ENCODE data around the gene CAB39L. TPM values are rescaled to one million over a fixed set of nuclear protein-coding genes. Genes with fewer than 3 reads are reported as not detected.

Gene CAB39L
- polyA plus RNA-seq, 2 of the 4 experiments (the other 2 are of a cell fraction), result 2.3 to 5.2 TPM

DNA sequence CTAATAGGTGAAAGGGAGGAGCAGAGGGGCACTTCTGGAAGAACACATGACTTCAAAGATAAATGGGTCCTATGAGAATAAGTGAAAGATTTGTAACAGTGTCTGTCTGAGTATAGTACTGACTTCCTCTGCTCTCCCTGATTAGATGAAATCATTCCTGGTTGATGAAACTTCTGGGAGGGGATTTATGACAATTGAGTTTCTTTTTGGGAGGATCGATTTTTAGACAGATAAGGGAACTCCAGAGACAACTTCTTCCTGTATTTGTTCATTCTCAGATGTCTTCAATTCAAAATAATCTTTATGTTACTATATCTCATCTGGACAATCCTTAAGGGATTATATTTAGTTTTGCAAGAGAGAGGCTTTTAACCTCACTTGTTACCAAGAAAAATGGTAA is 20.2 kb upstream of the CAB39L start:
- 66% methylated on average over 1 of the region's 1 CpG for WGBS (ENCODE audit: missing lambda C conversion rate)

DNA sequence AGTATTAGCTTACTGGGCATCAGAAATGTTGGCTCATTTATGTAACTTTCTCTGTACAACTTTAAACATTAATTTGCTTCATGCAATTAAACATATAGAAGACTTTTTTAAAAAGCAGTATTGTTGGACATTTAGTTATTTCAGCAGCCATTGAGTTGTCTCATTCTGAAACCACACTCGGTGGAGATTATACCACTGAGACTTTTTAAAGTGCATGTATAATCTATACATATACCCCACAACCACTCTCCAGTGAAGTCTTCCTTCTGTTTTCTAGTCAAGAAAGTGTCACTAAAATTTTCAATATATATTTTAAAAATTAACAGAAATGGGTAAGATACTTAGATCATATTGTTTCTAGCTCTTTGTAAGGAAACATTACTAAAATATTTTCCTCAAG is 15.7 kb upstream of the CAB39L start:
- TF ChIP-seq PHF8 (IDR thresholded peaks at IDR 0.05; ENCODE audit: borderline replicate concordance, low read depth), result no peak
- no peak for TF ChIP-seq CHD4 (IDR thresholded peaks at IDR 0.05; ENCODE audit: borderline replicate concordance)
- no peak for TF ChIP-seq CBX2 (IDR thresholded peaks at IDR 0.05; ENCODE audit: borderline replicate concordance, low read depth)
- no peak for TF ChIP-seq ZNF302 (CRISPR knock-in tag; IDR thresholded peaks at IDR 0.05)
- no peak for TF ChIP-seq CHD2 (IDR thresholded peaks at IDR 0.05; ENCODE audit: low read length, partially characterized antibody)
- no peak for TF ChIP-seq ZSCAN20 (CRISPR knock-in tag; IDR thresholded peaks at IDR 0.05)
- TF ChIP-seq EP300 (IDR thresholded peaks at IDR 0.05), result no peak
- TF ChIP-seq FOSB (CRISPR knock-in tag; IDR thresholded peaks at IDR 0.05), result no peak
- TF ChIP-seq, protein P1, sequence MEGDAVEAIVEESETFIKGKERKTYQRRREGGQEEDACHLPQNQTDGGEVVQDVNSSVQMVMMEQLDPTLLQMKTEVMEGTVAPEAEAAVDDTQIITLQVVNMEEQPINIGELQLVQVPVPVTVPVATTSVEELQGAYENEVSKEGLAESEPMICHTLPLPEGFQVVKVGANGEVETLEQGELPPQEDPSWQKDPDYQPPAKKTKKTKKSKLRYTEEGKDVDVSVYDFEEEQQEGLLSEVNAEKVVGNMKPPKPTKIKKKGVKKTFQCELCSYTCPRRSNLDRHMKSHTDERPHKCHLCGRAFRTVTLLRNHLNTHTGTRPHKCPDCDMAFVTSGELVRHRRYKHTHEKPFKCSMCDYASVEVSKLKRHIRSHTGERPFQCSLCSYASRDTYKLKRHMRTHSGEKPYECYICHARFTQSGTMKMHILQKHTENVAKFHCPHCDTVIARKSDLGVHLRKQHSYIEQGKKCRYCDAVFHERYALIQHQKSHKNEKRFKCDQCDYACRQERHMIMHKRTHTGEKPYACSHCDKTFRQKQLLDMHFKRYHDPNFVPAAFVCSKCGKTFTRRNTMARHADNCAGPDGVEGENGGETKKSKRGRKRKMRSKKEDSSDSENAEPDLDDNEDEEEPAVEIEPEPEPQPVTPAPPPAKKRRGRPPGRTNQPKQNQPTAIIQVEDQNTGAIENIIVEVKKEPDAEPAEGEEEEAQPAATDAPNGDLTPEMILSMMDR (IDR thresholded peaks at IDR 0.05), result no peak
- TF ChIP-seq JUNB (IDR thresholded peaks at IDR 0.05), result no peak
- TF ChIP-seq, protein P2, sequence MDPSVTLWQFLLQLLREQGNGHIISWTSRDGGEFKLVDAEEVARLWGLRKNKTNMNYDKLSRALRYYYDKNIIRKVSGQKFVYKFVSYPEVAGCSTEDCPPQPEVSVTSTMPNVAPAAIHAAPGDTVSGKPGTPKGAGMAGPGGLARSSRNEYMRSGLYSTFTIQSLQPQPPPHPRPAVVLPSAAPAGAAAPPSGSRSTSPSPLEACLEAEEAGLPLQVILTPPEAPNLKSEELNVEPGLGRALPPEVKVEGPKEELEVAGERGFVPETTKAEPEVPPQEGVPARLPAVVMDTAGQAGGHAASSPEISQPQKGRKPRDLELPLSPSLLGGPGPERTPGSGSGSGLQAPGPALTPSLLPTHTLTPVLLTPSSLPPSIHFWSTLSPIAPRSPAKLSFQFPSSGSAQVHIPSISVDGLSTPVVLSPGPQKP (IDR thresholded peaks at IDR 0.05; ENCODE audit: low read depth, low read length), result no peak
- TF ChIP-seq, protein P3, sequence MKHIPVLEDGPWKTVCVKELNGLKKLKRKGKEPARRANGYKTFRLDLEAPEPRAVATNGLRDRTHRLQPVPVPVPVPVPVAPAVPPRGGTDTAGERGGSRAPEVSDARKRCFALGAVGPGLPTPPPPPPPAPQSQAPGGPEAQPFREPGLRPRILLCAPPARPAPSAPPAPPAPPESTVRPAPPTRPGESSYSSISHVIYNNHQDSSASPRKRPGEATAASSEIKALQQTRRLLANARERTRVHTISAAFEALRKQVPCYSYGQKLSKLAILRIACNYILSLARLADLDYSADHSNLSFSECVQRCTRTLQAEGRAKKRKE (CRISPR knock-in tag; IDR thresholded peaks at IDR 0.05; ENCODE audit: low read depth), result no peak
- no peak for TF ChIP-seq SMC3 (IDR thresholded peaks at IDR 0.05)
- TF ChIP-seq, protein P4, sequence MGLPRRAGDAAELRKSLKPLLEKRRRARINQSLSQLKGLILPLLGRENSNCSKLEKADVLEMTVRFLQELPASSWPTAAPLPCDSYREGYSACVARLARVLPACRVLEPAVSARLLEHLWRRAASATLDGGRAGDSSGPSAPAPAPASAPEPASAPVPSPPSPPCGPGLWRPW (IDR thresholded peaks at IDR 0.05), result no peak
- no peak for TF ChIP-seq MAZ (IDR thresholded peaks at IDR 0.05; ENCODE audit: borderline replicate concordance, low read depth, low read length)
- no peak for TF ChIP-seq RFX5 (IDR thresholded peaks at IDR 0.05)
- TF ChIP-seq MYC (IDR thresholded peaks at IDR 0.05; ENCODE audit: borderline replicate concordance, low read length), result no peak
- no peak for TF ChIP-seq TFCP2L1 (CRISPR knock-in tag; IDR thresholded peaks at IDR 0.05)
- no peak for TF ChIP-seq GATA3 (IDR thresholded peaks at IDR 0.05; ENCODE audit: borderline replicate concordance)
- Histone ChIP-seq H3K4me1 (peaks cover 5% of the 10 kb centered on the region; the same call in 1 of the 3 replicates), H3K4me3 (no peak overlapping the region), H3K9me3 (peaks cover 13% of the 10 kb centered on the region), H3K4me2 (no peak overlapping the region), H3K27ac (no peak overlapping the region)
- FAIRE-seq, result no peak
- WGBS (ENCODE audit: missing lambda C conversion rate), result 93% methylated on average over 1 of the region's 1 CpG
- no peak for DNase-seq (ENCODE audit: low read depth in 1 of 2, low spot score in 1 of 2)
- CTCF ChIA-PET, result no interaction called here
- ATAC-seq, result no peak
- POLR2A ChIA-PET, result no interaction called here

More for the DNA sequence above, 20.2 kb upstream of the CAB39L start:
- no peak overlapping the region for H3K27ac ChIP-seq
- peaks cover 13% of the 10 kb centered on the region for H3K9me3 ChIP-seq
- ChIA-PET CTCF (no interaction called here), POLR2A (no interaction called here)
- H3K4me2 ChIP-seq, result no peak overlapping the region
- no peak for DNase-seq (ENCODE audit: low read depth in 1 of 2, low spot score in 1 of 2)
- no peak overlapping the region for H3K4me3 ChIP-seq
- TF ChIP-seq HDAC2 (IDR thresholded peaks at IDR 0.05) (no peak), RNF2 (IDR thresholded peaks at IDR 0.05; ENCODE audit: borderline replicate concordance, low read depth) (no peak), CBX8 (IDR thresholded peaks at IDR 0.05) (no peak), KDM5A (IDR thresholded peaks at IDR 0.05) (no peak), HOXB5 (CRISPR knock-in tag; IDR thresholded peaks at IDR 0.05) (no peak)
- TF ChIP-seq, protein P5, sequence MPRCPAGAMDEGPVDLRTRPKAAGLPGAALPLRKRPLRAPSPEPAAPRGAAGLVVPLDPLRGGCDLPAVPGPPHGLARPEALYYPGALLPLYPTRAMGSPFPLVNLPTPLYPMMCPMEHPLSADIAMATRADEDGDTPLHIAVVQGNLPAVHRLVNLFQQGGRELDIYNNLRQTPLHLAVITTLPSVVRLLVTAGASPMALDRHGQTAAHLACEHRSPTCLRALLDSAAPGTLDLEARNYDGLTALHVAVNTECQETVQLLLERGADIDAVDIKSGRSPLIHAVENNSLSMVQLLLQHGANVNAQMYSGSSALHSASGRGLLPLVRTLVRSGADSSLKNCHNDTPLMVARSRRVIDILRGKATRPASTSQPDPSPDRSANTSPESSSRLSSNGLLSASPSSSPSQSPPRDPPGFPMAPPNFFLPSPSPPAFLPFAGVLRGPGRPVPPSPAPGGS (IDR thresholded peaks at IDR 0.05), result no peak
- FAIRE-seq, result no peak
- no peak for ATAC-seq
- H3K4me1 ChIP-seq, result no peaks in the 10 kb centered on the region
